ENCODE measurements around the gene RHBDD2. TPM values are rescaled to one million over a fixed set of nuclear protein-coding genes. Genes with fewer than 3 reads are reported as not detected.

RHBDD2 gene
- total and polyA plus RNA-seq, 2 donors (not counting 3 experiments of a cell fraction or from before 2014, with no cell fraction given) = 36.7 to 99.2 TPM

DNA sequence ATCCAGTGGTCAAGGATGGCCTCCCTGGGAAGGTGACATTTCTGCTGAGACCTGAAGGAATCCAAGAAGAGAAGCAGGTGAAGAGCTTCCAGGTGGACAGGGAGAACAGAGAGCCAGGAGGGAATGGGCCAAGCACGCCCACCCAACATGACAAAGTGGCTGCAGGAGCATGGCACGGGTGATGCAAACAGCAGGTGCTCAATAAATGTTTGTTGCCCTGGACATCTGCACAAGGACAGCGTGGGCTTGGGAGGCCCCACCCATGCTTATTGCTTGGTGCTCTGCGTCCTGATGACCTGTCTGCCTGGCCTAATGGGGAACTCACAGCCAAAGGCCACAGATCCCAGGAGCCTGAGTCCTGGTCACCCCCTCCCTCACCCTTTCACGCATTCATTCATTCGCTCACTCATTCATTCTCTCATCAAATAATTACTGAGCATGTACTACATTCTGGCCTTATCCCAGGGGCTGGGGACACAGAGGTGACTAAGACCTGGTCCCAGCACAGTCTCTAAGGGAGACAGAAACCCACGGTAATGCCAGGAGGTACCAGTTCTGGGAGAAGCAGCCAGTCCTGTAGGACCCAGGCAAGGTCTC is 13.1 kb downstream of the RHBDD2 start:
- DNase-seq (ENCODE audit: low read depth, low spot score) (no peak), FAIRE-seq (no peak)
- Histone ChIP-seq H3K9ac (replicated peaks; ENCODE audit: extremely low read depth, insufficient read depth, low read length) (no peak overlapping the region), H3K79me2 (ENCODE audit: control insufficient read depth, insufficient read depth, low read length) (no peaks in the 10 kb centered on the region), H3K4me1 (ENCODE audit: control insufficient read depth, extremely low read depth, insufficient read depth, low read length) (no peaks in the 10 kb centered on the region), H3K9me1 (replicated peaks; ENCODE audit: control insufficient read depth, extremely low read depth, insufficient read depth, low read length) (no peaks in the 10 kb centered on the region), H4K20me1 (replicated peaks; ENCODE audit: control insufficient read depth, extremely low read depth, insufficient read depth, low read length) (no peaks in the 10 kb centered on the region), H3K4me3 (replicated peaks in 1 of 3; ENCODE audit: insufficient read depth in 1 of 3, low read depth in 1 of 3, low read length in 3 of 3) (no peak overlapping the region), H3K9me3 (replicated peaks; ENCODE audit: control insufficient read depth, insufficient read depth, low read length) (no peaks in the 10 kb centered on the region), H3K27me3 (ENCODE audit: control insufficient read depth in 2 of 2, insufficient read depth in 2 of 2, low read length in 2 of 2) (no peaks in the 10 kb centered on the region), H3K4me2 (ENCODE audit: insufficient read depth, low read length) (no peak overlapping the region), H3K36me3 (ENCODE audit: control insufficient read depth in 2 of 2, extremely low read depth in 1 of 2, insufficient read depth in 2 of 2, low read length in 2 of 2) (peaks cover 0 to 15% of the 10 kb centered on the region in 2 experiments), H3K27ac (ENCODE audit: insufficient read depth, low read depth, low read length) (no peak overlapping the region), H2AFZ (ENCODE audit: low read depth, low read length) (no peak overlapping the region)
- POLR2A ChIA-PET = interaction anchor here (0.7 kb wide), 1 partner anchor 13 kb away, joined by 3 read pairs; the partner anchor contains the start of gene RHBDD2
- CTCF ChIA-PET = interaction anchor here (1.4 kb wide), 1 partner anchor 25 kb away, joined by 6 read pairs; no protein-coding TSS in a partner anchor
- intact Hi-C loops (cut with micrococcal nuclease) = no loop called here
- no TSS peak for BruUV-seq (replicated peaks)
- dilution Hi-C loops (cut with MboI; ENCODE audit: extremely low pct_ligation_motif_present, low sequenced_read_pairs) = no loop called here
- TF ChIP-seq FOS (IDR thresholded peaks at IDR 0.05; ENCODE audit: borderline replicate concordance, insufficient read depth, low read length) (no peak), EZH2 (IDR thresholded peaks at IDR 0.05; ENCODE audit: borderline replicate concordance, low read depth, low read length, severe bottlenecking) (no peak), POLR2A (IDR thresholded peaks at IDR 0.05; ENCODE audit: low read depth, low read length) (no peak), MAX (IDR thresholded peaks at IDR 0.05; ENCODE audit: insufficient read depth, insufficient read length) (no peak), GATA2 (IDR thresholded peaks at IDR 0.05; ENCODE audit: insufficient read depth, insufficient read length, low read depth, low read length) (no peak), MYC (IDR thresholded peaks at IDR 0.05; ENCODE audit: low read depth, low read length) (no peak), POLR2AphosphoS5 (IDR thresholded peaks at IDR 0.05; ENCODE audit: insufficient read depth, low read depth, low read length) (no peak)
- TF ChIP-seq, protein P1, sequence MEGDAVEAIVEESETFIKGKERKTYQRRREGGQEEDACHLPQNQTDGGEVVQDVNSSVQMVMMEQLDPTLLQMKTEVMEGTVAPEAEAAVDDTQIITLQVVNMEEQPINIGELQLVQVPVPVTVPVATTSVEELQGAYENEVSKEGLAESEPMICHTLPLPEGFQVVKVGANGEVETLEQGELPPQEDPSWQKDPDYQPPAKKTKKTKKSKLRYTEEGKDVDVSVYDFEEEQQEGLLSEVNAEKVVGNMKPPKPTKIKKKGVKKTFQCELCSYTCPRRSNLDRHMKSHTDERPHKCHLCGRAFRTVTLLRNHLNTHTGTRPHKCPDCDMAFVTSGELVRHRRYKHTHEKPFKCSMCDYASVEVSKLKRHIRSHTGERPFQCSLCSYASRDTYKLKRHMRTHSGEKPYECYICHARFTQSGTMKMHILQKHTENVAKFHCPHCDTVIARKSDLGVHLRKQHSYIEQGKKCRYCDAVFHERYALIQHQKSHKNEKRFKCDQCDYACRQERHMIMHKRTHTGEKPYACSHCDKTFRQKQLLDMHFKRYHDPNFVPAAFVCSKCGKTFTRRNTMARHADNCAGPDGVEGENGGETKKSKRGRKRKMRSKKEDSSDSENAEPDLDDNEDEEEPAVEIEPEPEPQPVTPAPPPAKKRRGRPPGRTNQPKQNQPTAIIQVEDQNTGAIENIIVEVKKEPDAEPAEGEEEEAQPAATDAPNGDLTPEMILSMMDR (IDR thresholded peaks at IDR 0.05; ENCODE audit: extremely low read depth in 1 of 2, insufficient read depth in 1 of 2, low read depth in 1 of 2, low read length in 2 of 2) = no peak
